Stimulated activated naive CD8-positive, alpha-beta T cell treated with anti-CD3 and anti-CD28 coated beads, Interleukin-15, Interleukin-2, amounts not matched to agents 100 U/mL and 50 U/mL, for 24 hours (primary cell): ENCODE measurements around the gene PRKN.
"Not testable (repeated sequence)": the region's sequence is repeated elsewhere in the genome, so short reads cannot be mapped to it uniquely, and the experiment has no call there.

Experiments used
- ATAC-seq: fragments of 150-1000 bp; cut with Tn5 transposase; one replicate; pipeline ENCODE4 v1.10.0; 2021
- DNase-seq: peaks from one replicate; pipeline ENCODE4 v3.0.0; 2021

The PRKN gene

DNA sequence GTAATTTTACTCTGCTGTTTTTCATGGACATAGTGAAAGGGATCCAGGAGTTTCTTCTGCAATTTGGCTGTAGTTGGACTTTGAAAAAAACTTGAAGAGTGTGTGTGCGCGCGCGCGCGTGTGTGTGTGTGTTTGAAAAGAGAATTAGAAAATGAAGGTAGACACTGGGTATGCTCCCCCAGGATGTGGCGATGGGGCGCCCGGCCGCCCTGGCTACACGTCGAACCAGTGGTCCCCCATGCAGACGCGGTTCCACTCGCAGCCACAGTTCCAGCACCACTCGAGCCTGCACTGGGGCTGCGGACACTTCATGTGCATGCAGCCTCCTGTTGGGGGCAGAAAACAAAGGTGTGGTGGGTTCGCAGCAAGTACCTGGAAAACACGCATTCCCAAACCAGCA lies 1377.7 kb downstream of the PRKN start:
- DNase-seq (no peak), ATAC-seq (no peak)

DNA sequence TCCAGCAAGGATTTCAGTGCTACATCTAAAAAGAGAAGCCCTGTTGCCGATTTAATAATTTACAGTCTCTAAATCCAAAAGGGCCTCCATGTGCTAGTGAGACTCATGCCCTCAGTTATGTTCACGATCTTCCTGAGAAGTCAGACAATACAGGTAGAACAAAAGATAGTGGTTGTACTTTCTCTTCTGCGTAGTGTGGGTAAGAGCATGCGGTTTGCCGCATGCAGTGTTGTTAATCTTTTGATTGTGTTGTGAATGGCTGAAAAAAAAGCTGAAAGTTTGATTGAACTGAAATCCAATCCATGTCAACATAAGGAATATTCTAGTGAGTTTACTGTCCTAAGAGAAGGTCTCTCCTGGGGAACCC lies 1379.0 kb downstream of the PRKN start:
- DNase-seq (no peak), ATAC-seq (no peak)

DNA sequence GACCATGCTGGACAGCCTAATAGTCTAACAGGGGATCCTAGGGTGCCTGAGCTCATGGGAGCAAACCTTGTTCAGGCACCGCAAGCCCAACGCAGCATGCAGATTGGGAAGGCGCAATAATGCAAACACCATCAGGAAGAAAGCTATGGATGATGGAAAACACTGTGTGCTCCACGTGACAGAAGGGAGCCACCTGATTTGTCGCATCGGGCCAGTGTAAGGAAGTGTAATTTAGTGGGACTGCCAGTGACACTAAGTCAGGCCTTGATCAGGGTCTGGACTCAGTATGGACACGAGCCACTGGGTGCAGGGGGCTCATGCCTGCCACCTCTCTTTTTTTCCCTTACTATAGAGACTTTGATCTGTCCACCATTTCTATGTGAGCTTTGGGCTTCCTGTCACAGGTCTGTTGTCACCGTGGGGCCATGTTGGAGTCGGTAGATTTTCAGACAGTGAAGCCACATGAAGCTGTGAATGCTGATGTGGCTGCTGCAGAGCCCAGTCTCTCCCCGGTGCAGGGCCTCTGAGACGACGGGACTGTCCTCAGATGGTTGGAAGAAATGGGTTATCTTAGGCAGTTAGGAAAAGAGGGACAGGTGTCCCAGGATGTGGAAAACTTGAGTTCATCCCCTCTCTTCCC lies 1379.5 kb downstream of the PRKN start:
- no peak for DNase-seq
- ATAC-seq, result no peak

DNA sequence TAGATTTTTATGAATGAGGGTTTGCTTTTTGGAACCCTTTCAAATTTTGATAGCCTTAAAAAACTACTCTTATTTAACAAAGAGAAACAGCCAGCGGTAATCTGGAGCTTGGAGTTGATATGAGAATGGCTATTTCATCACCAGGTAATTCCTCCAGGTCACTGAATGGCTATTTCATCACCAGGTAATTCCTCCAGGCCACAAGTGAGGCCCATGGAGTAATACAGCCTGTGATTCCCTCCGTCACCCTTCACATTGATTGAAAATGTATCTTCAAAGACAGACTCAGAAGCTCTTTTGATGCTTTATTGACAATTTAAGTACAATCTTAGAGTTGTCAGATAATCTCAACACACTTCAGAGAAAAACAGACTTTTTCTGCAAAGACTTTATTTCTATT lies 1380.4 kb downstream of the PRKN start:
- no peak for ATAC-seq
- DNase-seq, result no peak

DNA sequence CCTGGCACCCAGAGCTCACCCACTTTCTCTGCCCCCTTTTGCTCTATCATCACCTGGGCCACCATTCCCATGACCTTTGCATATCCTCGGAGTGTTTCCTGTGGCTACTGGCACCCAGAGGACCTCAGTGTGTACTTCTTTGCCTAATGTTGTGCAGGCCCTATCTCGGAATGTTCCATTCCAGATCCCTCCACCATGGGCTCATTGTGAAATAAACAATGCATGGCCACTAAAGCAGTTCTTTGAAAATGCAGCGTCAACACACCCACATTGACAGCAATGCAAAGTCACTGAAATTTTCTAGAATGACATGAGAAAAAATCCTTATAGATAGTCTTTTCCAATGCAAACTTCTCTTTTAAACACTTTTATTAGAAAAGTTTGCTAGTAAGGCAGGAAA lies 1380.8 kb downstream of the PRKN start:
- ATAC-seq, result no peak
- DNase-seq, result no peak

DNA sequence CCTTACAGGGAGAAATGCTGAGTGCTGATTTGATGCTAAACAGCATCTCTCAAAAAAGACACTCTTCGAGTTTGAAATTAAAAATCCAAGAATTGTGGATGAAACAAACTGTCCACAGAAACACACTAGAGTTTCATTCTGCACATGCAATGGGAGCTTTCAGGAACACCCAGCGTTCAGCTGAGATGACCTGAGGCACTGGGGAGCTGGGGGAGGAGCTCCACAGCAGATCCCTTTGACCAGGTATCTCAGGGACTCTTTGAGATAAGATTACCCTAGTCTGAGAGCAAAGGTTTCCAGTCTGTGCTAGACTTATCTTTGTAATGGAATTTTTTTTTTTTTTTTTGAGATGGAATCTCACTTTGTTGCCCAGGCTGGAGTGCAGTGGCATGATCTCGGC lies 1382.9 kb downstream of the PRKN start:
- DNase-seq (no peak), ATAC-seq (no peak)

DNA sequence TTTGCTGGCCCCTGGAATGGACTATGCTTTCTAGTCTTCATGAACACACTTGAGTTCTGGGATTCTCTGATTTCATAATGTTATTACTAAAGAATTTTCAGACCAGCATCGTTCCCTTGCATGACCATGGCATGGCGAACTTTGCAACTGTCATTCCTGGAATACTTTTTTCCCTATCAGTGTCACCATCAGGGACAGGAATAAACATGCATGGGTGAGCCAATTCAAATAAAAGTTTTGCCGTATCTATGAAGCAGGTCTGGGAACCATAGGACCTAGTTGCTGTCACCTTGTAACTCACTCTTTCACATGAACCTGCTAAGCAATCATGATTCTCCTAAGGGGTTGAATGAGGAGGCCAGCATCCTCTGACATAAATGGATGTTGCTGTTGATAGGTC lies 1385.5 kb downstream of the PRKN start:
- ATAC-seq (no peak), DNase-seq (no peak)

DNA sequence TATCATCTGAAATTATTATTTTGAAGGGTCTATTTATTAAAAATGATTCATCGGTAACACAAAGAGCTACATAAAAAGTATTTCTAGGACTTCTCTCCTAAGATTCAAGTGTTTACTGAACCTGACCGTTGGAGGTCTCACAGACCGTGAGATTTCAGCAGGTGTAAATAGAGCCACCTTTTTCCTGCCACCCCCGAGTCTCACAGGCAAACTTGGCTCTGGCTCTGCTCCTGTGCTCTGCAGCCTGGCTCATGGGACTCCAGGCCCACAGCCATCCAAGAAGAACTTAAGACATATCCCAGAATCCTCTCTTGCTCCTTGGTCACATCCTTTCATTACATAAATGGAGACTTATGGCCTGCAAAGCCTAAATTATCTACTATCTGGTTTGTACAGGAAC lies 1385.9 kb downstream of the PRKN start:
- DNase-seq (no peak), ATAC-seq (no peak)

DNA sequence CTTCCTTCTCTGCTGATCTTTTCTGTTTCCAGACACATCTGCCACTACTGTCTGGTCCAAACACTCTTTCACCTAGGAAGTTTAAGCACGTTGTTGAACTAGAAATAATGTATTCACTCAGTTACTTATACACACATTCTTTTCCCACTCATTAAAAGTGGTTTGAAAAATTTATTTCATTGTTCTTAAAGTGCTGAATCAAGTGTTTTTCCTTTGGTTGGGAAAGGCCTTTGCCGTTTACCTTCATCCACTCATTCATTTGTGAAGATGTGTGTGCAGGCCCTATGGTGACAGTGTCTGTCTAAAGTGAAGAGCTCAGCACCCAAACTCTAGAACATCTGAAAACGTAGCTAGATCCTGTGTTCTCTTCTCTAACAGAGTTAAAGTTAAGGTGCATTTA lies 1389.6 kb downstream of the PRKN start:
- ATAC-seq (no peak), DNase-seq (no peak)

DNA sequence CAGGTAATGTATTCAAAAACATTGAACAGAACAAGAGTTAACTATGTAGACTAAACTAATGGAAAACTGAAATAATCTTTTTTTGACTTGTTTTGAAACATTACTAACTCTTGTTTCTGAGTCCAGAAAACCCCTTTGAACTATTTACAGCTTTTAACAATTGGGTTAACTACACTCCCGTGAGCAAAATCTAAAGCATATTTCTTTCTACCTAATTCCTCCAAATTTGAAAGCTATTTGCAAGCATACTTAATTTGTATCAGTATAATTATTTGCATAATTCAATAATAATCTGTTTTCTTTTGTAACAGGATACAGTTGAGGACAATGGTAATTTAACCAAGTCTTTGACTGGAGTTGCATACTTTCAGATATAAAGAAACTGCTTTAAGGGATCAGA lies 1391.1 kb downstream of the PRKN start:
- no peak for ATAC-seq
- DNase-seq, result no peak

DNA sequence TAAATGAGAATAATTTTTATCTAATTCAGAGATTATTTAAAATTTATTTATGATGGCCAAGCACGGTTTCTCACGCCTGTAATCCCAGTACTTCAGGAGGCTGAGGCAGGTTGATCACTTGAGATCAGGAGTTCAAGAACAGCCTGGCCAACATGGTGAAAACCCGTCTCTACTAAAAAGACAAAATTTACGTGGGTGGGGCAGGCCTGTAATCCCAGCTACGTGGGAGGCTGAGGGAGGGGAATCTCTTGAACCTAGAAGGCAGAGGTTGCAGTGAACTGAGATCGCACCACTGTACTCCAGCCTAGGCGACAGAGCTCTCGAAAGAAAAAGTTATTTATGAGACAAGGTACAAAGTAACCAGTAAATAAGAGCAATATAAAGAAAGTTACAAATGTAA lies 1394.2 kb downstream of the PRKN start:
- DNase-seq (no peak), ATAC-seq (no peak)

DNA sequence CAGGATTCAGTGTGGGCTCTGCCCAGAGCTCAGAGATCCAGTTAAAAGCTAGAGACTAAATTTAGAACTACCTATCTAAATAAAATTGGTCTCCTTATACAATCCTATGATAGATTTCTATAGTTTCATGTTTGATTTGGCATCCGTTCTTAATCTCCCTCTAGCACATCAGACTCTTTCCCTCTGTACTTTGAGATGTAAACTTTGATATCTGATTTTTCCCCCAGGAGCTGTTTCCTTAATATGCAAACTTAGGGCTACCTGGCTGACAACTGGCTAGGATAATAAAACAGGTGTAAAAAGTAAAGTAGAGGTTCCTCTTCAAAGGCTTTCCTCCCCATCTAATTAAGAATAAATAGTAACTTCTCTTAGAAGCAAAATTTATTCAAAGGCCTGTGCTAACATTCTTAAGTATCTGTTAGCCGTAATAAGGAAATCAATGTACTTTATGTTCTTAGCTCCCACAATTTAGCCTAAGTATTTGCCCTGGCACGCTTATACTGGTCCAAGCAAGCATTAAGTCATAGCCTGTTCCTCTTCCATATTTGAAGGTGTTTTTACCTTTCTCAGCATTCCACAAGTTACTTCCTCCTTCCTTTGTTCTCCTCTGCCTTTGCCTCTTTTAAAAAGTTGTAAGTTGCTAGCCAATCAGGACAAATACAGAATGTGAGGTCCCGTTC lies 1396.0 kb downstream of the PRKN start:
- not testable (repeated sequence) for ATAC-seq

DNA sequence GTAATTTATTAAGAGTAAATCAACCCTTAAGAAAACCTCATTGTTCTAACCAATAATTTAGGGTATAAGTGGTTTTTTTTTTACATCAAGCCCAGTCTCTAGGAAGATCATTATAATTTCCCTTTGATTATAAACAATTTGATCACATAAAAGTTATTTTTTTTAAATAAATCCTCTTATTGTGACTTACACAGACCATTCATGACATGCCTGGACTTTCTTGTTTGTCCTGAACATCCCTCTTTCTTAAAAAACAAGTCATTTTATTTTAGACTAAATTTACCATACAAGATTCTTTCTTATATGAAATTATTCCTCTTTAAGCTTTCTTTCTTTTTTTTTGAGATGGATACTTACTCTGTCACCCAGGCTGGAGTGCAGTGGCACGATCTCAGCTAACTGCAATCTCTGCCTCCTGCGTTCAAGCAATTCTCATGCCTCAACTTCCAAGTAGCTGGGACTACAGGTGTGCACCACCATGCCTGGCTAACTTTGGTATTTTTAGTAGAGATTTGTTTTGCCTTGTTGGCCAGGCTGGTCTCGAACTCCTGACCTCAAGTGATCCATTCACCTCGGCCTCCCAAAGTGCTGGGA lies 1400.1 kb downstream of the PRKN start:
- DNase-seq (no peak), ATAC-seq (no peak)

More for the DNA sequence above, 1396.0 kb downstream of the PRKN start:
- not testable (repeated sequence) for DNase-seq

DNA sequence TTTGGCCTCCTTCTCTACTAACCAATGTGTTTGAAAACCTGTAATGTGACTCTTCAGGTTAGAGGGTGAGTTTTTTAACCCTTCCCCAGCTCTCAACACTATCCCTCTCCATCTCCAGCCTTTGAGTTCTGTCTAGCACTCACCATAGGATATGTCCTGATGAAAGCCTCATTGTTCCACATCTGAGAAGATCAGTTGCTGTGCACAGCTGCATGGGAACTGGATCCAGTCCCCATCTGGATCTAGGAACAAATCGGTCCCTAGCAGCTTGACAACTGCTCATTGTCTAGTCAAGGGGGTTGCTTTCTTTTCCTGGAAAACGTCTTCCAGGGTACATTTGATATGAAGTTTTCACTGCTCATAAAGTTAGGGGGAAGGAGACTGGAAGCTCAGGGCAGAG lies 1408.3 kb downstream of the PRKN start:
- no peak for DNase-seq
- no peak for ATAC-seq

DNA sequence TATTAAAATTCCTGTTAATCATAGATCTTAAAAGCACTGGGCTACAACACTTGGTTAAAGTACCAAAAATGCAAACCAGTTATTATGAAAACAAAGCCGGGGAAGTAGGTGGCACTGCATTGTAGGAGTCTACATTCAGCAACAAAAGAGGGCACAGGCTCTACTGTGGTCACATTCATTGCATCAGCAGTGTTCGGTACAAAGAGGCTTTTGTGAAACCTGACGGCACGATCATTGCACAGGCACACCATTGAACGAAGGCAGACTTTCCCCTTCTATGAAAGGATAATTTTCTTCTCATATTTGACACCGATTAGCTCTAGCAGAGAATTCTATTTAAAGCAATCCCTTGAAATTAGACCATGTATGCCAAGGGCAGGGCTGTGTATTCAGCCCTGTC lies 1409.1 kb downstream of the PRKN start:
- DNase-seq, result no peak
- ATAC-seq, result no peak

DNA sequence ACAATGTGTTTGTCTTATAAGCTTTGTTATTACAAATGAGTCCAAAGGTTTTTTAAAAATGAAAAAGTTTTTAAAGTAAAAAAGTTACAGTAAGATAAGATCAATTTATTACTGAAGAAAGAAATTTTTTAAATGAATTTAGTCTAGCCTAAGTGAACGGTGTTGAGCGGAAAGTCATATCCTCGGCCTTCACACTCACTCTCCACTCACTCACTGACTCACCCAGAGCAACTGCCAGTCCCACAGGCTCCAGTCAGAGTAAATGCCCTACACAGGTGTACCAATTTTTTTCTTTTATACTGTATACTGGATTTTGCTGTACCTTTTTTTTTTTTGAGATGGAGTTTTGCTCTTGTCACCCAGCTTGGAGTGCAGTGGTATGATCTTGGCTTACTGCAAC lies 1411.0 kb downstream of the PRKN start:
- no peak for DNase-seq
- no peak for ATAC-seq

DNA sequence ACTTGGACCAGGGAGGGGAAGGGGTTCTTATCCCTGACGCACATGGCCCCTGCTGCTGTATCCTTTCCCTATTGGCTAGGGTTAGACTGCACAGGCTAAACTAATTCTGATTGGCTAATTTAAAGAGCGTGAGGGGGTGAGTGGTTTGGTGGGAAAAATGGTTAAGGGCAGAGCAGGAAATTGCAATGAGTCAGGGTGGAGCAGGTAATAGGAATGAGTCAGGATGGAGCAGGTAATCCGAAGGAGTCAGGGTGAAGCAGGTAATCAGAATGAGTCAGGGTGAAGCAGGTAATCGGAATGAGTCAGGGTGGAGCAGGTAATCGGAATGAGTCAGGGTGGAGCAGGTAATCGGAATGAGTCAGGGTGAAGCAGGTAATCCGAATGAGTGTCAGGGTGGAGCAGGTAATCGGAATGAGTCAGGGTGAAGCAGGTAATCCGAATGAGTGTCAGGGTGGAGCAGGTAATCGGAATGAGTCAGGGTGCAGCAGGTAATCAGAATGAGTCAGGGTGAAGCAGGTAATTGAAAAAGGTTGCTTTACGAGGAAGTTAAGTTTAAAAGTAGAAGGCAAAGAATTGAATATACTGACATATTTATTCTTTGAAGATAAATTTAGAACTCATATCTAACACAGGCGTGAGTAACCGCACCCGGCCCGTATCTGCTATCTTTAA lies 1412.2 kb downstream of the PRKN start:
- DNase-seq, ATAC-seq: not testable (repeated sequence)

DNA sequence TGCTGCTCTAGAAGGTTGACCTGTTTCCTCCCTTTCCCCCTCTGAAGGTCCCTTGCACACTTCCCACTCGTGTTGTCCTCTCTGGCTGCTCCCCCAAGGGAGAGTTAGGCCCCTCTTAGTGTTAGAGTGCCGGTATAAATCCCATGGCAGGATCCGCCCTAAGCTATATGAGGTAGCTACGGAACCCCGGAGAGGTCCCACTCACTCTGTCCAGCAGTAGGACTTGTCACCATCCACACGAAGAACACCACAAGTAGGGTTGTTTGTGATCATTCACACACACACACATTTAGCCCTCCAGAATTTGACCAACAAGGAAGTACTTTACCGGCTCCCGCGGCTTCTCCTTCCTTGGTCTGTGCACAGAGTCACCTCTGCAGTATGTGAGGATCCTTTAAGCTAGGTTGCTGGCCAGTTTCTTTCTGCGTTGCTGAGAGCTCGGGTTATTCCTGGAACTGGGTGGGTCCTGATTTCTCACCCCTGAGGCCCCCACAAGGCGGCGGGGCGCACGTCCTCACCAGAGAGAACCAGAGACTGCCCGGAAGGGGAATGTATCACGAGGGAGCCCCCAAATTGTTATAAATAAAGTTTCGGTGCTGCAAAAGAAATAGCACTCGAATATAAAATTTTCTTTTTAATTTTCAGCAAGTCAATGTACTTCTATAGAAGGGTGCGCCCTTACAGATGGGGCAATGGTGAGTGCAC lies 1412.9 kb downstream of the PRKN start:
- not testable (repeated sequence) for DNase-seq, ATAC-seq

DNA sequence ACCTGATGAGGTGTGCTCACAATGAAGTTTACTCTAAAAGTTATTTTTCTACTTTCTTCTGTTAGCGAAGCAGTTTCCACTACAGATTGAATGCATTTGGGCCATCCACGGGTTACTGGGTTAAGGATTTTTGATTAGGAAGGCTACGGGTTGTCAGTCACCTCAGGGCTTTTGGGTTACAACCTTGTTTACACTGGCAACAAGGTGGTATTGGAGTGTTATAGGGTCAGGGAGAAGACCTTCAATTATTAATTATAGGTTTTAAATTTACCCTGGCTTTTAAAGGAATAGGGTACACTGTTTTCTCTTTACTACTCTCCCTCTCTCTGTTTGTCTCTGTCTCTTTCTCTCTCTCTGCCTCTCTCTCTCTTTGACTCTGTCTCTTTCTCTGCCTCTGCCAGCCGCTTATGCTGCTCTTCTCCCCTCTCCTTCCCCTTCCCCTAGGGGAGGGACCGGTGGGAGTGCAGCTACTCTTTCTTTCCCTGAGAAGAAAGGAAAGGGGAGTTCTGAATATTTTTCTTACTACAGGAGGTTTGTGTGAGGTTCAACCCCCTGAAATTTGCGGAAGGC lies 1413.5 kb downstream of the PRKN start:
- ATAC-seq, result no peak
- no peak for DNase-seq

DNA sequence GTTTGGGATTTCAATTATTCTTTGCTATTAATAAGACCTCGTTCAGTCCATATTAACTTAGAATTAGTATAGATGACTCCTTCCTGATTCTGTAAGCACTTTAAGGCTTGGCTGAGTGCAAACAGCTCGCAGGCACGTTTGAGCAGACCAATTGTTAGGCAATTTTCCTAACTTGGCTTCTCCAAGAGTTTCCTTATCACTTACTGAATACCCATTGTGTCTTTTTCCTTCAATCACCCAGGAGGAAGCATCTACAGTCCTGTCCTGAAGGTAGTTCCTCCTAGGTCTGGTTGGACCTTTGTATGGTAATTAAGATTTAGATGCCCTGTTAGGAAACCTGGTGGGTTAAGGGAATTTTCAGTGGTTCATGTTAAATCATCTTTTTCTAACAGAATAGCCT lies 1414.1 kb downstream of the PRKN start:
- not testable (repeated sequence) for DNase-seq, ATAC-seq

DNA sequence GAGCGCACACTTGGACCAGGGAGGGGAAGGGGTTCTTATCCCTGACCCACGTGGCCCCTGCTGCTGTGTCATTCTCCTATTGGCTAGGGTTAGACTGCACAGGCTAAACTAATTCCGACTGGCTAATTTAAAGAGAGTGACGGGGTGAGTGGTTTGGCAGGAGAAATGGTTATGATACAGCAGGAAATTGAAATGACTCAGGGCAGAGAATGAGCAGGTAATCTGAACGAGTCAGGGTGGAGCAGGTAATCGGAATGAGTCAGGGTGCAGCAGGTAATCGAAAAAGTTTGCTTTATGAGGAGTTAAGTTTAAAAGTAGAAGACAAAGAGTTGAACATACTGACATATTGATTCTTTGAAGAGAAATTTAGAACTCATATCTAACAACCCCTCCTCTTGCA lies 1417.8 kb downstream of the PRKN start:
- not testable (repeated sequence) for DNase-seq, ATAC-seq

DNA sequence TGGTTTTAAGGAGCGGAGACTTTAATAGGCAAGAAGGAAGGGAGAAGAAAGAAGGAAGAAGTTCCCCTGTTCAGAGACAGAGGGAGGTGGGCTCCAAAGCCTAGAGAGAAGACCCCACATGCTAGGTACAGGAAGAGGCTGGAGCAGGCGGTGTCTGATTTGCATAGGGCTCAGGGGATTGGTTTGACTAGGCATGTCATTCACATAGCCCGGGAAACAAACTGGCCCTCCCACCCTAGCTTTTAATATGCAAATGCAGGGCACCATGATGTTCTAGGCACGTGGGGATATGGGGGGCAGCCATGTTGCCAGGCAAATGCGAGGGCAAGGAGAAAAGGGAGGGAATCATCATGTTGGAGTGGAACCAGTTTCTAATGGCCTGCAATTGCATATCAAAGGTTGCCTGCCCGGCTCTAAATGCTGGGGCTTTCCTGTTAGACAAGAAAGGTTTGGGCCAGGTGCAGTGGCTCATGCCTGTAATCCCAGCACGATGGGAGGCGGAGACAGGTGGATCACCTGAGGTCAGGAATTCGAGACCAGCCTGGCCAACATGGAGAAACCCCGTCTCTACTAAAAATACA lies 1419.4 kb downstream of the PRKN start:
- no peak for ATAC-seq

More for the DNA sequence above, 1419.4 kb downstream of the PRKN start:
- DNase-seq, result no peak
